Measurements from ENCODE around the gene PPP3R1.

PPP3R1 gene

GRCh38 chr2:68135448-68136320 is 116.6 kb downstream of the PPP3R1 start:
- no peak for DNase-seq

DNA sequence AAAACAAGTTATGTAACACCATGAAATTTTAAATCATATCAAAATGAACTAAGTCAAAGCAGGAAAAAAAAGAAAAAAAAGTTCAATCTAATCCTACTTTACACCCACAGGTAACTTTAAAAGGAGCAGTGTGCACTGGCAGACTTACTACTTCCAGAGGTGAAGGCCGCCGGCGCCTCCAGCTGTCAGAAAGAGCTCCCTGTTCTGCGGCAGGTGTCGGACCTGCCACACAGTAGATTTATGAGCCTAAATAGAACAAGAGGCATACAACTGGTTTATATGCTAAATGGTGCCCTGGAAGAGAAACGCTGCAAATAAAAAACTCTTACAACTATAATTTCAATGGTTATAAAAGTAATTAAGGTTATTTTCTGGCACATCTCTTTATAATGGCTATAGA is 117.8 kb downstream of the PPP3R1 start:
- DNase-seq, result no peak

GRCh38 chr2:68134120-68134519 is 118.2 kb downstream of the PPP3R1 start:
- no peak for DNase-seq
